D721Med (cell line): ENCODE results near the gene TSPYL4.
A peak's percentile ranks its signal among the peaks of the same experiment; 100 is the strongest.

ENCODE experiments used
- DNase-seq: peaks from one replicate; pipeline ENCODE4 v3.0.0; 2011; ENCODE audit warnings: low spot score; ENCODE audit not compliant: insufficient read length
- FAIRE-seq: peaks from 2 replicates; lab custom pipeline; 2011; peaks lifted over from hg19 to GRCh38; lab: Jason Lieb, UNC
- CTCF ChIP-seq: IDR thresholded peaks from 2 replicates; pipeline ENCODE4 v1.5.1; 2012; ENCODE audit warnings: mild to moderate bottlenecking, control low read depth; ENCODE audit not compliant: insufficient read depth; ENCODE audit errors: missing control alignments

The TSPYL4 gene

GRCh38 chr6:116282698-116283097, 28.8 kb upstream of the TSPYL4 start:
- TF ChIP-seq CTCF: no peak
- no peak for DNase-seq
- no peak for FAIRE-seq

GRCh38 chr6:116280933-116281316, 27.1 kb upstream of the TSPYL4 start:
- no peak for TF ChIP-seq CTCF
- FAIRE-seq: no peak
- no peak for DNase-seq

- DNase-seq (no peak), FAIRE-seq (no peak)
- TF ChIP-seq CTCF: no peak
These were observed 26.5 kb upstream of the TSPYL4 start for GRCh38 chr6:116280161-116280932.

- no peak for TF ChIP-seq CTCF
- DNase-seq (peak; percentile 50), FAIRE-seq (no peak)
These were observed 25.6 kb upstream of the TSPYL4 start, which contains the start of gene TSPYL1 for GRCh38 chr6:116279232-116280160. Gene TSPYL1 (minus strand): TSS chr6:116279930. CDS start chr6:116279830, 100 bp downstream.

- TF ChIP-seq CTCF: no peak
- FAIRE-seq: no peak
- DNase-seq: no peak
These were observed 25.0 kb upstream of the TSPYL4 start for GRCh38 chr6:116278854-116279231.

- no peak for FAIRE-seq
- DNase-seq: no peak
- no peak for TF ChIP-seq CTCF
These were observed 24.6 kb upstream of the TSPYL4 start for GRCh38 chr6:116278481-116278829.

- no peak for FAIRE-seq
- DNase-seq: no peak
- TF ChIP-seq CTCF: no peak
These were observed 23.2 kb upstream of the TSPYL4 start for GRCh38 chr6:116277124-116277523.
